Chondrocyte (in vitro differentiated cells): ENCODE data around the gene SPINK7. TPM values are rescaled to one million over a fixed set of nuclear protein-coding genes. Genes with fewer than 3 reads are reported as not detected.

Experiments used
- DNase-seq: peaks from one replicate; pipeline ENCODE4 v3.0.0; 2021; ENCODE audit warnings: mixed read lengths, low spot score
- H3K27ac Mint-ChIP-seq: one replicate; pipeline ENCODE4 v1.8.0; 2021; ENCODE audit warnings: mild to moderate bottlenecking, moderate library complexity, mixed read lengths; ENCODE audit not compliant: unreplicated experiment
- H3K27me3 Mint-ChIP-seq: 2 replicates; pipeline ENCODE4 v1.8.0; 2021; ENCODE audit warnings: low read depth, mixed read lengths
- H3K36me3 Mint-ChIP-seq: 2 replicates; pipeline ENCODE4 v1.8.0; 2021; ENCODE audit warnings: low read depth, mixed read lengths
- H3K4me1 Mint-ChIP-seq: 2 replicates; pipeline ENCODE4 v1.8.0; 2021; ENCODE audit warnings: low read depth, mild to moderate bottlenecking, mixed read lengths
- H3K4me3 Mint-ChIP-seq: one replicate; pipeline ENCODE4 v1.8.0; 2021; ENCODE audit warnings: mild to moderate bottlenecking, moderate library complexity, mixed read lengths; ENCODE audit not compliant: unreplicated experiment
- H3K9me3 Mint-ChIP-seq: 2 replicates; pipeline ENCODE4 v1.8.0; 2021; ENCODE audit warnings: low read depth, mixed read lengths
- CTCF ChIP-seq: fragments of 200-600 bp; sonication (generic); IDR thresholded peaks from 2 replicates; pipeline ENCODE4 v1.5.0; 2021; ENCODE audit warnings: antibody characterized with exemption, mild to moderate bottlenecking, moderate library complexity
- total RNA-seq: library from RNA; stranded (reverse); gene quantifications from 3 replicates; pipeline ENCODE4 v1.2.1, GENCODE V29; 2021

The SPINK7 gene
- total RNA-seq, 1 donor from 2014 or later: not detected

DNA sequence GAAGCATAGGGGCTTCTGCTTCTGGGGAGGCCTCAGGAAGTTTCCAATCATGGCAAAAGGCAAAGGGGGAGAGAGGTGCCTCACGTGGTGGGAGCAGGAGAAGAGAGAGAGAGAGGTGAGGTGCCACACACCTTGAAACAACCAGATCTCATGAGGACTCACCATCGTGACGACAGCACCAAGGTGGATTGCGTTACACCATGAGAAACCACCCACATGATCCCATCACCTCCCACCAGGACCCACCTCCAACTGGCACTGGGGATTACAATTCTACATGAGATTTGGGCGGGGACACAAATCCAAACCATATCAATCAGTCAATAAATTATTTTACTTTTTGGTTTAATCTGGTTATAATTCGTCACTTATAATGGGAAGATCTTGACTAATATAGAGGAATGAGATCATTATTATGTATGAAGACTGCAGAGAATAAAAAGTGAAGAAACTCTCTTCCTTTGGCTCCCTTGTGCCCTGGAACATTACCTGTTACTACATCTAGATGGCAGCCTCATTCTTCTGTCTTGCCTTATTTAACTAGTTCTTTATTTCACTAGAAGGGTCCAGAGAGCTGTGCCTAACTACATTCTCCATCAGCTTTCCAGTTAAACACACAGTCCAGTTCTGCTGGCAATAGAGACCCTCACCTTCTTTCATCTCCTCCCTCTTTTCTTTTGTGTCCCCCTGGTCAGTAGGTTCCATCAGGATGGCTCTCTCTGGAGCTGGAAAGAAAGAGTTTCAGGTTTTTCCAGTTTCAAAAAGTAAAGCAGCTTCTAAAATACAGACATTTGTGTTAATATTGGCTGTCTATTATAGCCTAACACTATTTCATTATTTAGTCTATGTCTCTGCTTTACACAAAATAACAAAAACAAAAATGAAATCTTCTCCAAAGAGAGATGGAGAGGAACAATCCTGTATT, 21.7 kb upstream of the SPINK7 start:
- H3K27ac Mint-ChIP-seq: no peak overlapping the region
- no peaks in the 10 kb centered on the region for H3K9me3 Mint-ChIP-seq
- no peaks in the 10 kb centered on the region for H3K36me3 Mint-ChIP-seq
- H3K27me3 Mint-ChIP-seq: peaks cover 31% of the 10 kb centered on the region
- no peaks in the 10 kb centered on the region for H3K4me1 Mint-ChIP-seq
- H3K4me3 Mint-ChIP-seq: no peak overlapping the region
- no peak for DNase-seq
- TF ChIP-seq CTCF: peak; percentile 76

GRCh38 chr5:148297731-148298130, 14.5 kb upstream of the SPINK7 start:
- no peaks in the 10 kb centered on the region for H3K36me3 Mint-ChIP-seq
- H3K27ac Mint-ChIP-seq: no peak overlapping the region
- DNase-seq: no peak
- no peak overlapping the region for H3K4me3 Mint-ChIP-seq
- peaks cover 6% of the 10 kb centered on the region for H3K27me3 Mint-ChIP-seq
- no peak for TF ChIP-seq CTCF
- H3K4me1 Mint-ChIP-seq: no peaks in the 10 kb centered on the region
- no peaks in the 10 kb centered on the region for H3K9me3 Mint-ChIP-seq

DNA sequence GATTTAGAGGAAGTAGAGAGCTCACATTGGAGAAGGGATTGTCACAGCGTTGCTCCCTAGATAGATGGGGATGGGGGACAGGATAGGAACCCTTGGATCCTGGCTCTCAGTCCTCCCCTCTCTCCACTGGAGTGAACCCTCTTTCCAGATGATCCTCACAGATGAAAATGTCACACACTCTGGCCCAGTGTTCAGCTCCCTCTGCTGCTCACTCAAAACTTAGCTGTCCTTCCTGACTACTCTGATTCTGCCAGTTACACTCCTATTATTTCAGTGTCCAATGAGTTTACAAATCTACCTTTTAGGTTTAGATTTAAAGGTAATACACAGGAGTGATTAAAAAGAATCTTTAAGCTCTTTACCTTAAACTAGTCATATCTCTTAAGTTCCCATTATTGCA, 5.8 kb upstream of the SPINK7 start:
- no peak overlapping the region for H3K4me3 Mint-ChIP-seq
- H3K27me3 Mint-ChIP-seq: peaks cover 29% of the 10 kb centered on the region
- peaks cover 2% of the 10 kb centered on the region for H3K36me3 Mint-ChIP-seq
- no peak for DNase-seq
- H3K4me1 Mint-ChIP-seq: no peaks in the 10 kb centered on the region
- peaks cover 15% of the 10 kb centered on the region for H3K9me3 Mint-ChIP-seq
- no peak overlapping the region for H3K27ac Mint-ChIP-seq
- TF ChIP-seq CTCF: no peak

- Mint-ChIP-seq H3K36me3 (peaks cover 2% of the 10 kb centered on the region), H3K9me3 (peaks cover 15% of the 10 kb centered on the region), H3K4me3 (no peak overlapping the region), H3K27me3 (peaks cover 26% of the 10 kb centered on the region), H3K4me1 (no peaks in the 10 kb centered on the region), H3K27ac (no peak overlapping the region)
- DNase-seq: no peak
- no peak for TF ChIP-seq CTCF
These were observed 3.2 kb upstream of the SPINK7 start for GRCh38 chr5:148309019-148309418.

DNA sequence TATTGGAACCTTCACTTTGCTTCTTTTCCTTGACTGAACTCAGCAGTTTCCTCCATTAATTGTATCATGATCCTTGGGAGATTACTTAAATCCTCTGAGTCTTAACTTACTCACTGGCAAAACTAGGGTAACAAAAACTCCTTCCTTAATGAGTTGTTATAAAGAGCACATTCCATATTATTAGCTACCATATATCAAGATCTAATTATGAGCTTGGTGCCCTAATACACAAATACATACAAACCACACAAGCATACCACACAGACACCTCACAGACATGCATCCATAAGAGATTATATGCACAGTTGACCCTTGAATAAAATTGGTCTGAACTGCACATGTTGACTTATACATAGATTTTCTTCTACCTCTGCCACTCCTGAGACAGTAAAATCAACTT, 2.5 kb upstream of the SPINK7 start:
- Mint-ChIP-seq H3K36me3 (peaks cover 2% of the 10 kb centered on the region), H3K4me1 (no peaks in the 10 kb centered on the region), H3K9me3 (peaks cover 15% of the 10 kb centered on the region), H3K27me3 (peaks cover 20% of the 10 kb centered on the region), H3K27ac (no peak overlapping the region), H3K4me3 (no peak overlapping the region)
- no peak for TF ChIP-seq CTCF
- DNase-seq: no peak
